Measurements from ENCODE around the gene GCK.

GCK gene

GRCh38 chr7:44114586-44115310 is 74.5 kb downstream of the GCK start:
- no peak for DNase-seq

- DNase-seq = no peak
These were observed 75.4 kb downstream of the GCK start for GRCh38 chr7:44113764-44114354.

DNA sequence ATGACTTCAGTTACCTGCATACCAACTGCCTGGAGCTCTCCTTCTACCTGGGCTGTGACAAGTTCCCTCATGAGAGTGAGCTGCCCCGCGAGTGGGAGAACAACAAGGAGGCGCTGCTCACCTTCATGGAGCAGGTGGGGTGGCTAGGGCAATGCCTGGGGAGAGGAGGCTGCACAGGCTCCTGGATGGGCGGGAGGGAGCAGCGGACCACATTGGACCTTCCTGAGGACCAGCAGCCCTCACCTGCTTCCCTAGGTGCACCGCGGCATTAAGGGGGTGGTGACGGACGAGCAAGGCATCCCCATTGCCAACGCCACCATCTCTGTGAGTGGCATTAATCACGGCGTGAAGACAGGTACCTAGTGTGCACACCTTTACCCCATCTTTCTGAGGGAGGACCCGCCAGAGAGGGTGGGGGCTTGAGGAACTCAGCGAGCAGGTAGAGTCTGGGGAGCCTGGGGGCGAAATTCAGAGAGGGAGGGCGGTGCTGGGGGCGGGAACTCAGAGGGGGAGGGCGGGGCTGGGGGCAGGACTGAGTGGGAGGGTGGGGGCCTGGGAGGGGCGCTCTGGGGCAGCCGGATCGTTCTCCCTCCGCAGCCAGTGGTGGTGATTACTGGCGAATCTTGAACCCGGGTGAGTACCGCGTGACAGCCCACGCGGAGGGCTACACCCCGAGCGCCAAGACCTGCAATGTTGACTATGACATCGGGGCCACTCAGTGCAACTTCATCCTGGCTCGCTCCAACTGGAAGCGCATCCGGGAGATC is 76.1 kb downstream of the GCK start:
- DNase-seq = no peak

DNA sequence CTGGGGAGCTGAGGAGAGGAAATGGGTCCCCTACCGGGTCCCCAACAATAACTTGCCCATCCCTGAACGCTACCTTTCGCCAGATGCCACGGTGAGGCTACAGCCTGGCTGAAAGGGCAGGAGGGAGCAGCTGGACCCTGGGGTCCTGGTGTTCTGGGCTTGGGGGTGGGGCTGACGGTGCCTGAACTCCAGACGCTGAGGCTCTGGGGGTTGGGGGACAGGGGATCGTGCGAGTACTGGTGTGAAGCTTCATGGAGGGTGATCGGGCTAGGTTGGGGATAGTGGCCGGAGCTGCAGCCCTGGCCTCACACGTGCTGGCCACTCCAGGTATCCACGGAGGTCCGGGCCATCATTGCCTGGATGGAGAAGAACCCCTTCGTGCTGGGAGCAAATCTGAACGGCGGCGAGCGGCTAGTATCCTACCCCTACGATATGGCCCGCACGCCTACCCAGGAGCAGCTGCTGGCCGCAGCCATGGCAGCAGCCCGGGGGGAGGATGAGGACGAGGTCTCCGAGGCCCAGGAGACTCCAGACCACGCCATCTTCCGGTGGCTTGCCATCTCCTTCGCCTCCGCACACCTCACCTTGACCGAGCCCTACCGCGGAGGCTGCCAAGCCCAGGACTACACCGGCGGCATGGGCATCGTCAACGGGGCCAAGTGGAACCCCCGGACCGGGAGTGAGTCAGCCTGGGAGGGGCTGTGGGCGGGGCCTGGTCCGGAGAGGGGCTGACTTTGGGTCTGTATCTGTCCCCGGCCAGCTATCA is 76.8 kb downstream of the GCK start:
- no peak for DNase-seq

GRCh38 chr7:44111761-44112160 is 77.5 kb downstream of the GCK start:
- no peak for DNase-seq

DNA sequence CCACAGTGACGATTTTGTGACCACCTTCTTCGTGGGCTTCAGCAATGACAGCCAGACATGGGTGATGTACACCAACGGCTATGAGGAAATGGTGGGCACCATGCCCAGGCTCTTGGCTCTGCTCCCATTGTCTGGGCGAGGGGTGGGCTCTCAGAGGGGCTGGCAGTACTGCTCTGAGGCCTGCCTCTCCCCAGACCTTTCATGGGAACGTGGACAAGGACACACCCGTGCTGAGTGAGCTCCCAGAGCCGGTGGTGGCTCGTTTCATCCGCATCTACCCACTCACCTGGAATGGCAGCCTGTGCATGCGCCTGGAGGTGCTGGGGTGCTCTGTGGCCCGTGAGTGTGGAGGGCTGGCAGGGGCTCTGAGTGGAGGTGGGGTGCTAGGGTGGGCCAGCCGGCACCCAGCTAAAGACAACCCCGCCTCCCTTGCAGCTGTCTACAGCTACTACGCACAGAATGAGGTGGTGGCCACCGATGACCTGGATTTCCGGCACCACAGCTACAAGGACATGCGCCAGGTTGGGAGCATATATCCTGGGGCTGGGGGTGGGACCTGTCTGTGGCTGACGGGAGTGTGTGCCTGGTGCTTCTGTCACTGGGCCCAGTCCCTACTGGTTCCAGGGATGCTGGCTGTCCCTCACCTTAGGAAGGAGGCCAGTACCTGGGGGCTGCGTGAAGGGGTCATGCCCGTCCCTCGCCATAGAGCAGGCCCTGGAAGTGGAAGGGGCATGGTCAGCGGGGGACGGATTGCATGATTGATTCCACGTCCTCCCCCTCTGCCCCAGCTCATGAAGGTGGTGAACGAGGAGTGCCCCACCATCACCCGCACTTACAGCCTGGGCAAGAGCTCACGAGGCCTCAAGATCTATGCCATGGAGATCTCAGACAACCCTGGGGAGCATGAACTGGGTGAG is 78.3 kb downstream of the GCK start:
- no peak for DNase-seq

- DNase-seq = no peak
These were observed 79.2 kb downstream of the GCK start for GRCh38 chr7:44109991-44110390.

DNA sequence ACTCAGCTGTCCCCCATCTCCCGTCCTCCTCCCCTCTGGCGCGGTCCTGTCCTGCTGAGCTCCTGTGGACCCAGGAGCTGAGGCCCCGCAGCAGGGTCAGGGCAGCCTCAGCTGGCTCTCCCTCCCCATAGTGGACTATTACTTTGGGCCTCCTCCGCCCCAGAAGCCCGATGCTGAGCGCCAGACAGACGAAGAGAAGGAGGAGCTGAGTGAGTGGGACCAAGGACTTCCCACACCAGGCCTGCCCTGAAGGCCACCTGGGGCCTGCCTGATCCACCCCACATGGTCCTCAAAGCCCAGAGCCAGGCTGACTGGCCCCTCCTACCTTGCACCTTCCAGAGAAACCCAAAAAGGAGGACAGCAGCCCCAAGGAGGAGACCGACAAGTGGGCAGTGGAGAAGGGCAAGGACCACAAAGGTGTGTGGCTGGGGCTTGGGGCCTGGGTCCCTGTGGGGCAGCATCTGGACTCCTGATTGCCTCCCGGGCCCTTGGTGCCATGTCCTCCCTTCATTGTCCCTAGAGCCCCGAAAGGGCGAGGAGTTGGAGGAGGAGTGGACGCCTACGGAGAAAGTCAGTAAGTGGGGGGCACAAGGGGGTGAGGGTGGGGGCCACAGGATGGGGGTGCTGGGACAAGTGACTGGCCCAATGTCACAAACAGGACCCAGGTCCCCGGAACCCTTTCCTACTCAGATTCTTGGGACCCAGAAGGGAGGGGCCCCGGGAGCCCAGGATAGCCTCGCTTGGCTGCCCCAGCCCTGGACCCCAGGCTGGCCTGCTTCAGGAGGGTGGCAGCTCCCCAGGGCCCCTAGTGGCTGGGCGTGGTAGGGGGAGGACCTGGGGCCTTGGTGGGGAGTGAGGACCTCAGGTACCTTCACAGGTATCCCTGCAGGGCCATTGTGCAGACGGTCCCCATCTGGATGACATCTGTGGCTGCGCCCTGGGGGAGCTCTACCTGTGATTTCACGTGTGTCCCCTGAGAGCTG is 80.2 kb downstream of the GCK start:
- no peak for DNase-seq

DNA sequence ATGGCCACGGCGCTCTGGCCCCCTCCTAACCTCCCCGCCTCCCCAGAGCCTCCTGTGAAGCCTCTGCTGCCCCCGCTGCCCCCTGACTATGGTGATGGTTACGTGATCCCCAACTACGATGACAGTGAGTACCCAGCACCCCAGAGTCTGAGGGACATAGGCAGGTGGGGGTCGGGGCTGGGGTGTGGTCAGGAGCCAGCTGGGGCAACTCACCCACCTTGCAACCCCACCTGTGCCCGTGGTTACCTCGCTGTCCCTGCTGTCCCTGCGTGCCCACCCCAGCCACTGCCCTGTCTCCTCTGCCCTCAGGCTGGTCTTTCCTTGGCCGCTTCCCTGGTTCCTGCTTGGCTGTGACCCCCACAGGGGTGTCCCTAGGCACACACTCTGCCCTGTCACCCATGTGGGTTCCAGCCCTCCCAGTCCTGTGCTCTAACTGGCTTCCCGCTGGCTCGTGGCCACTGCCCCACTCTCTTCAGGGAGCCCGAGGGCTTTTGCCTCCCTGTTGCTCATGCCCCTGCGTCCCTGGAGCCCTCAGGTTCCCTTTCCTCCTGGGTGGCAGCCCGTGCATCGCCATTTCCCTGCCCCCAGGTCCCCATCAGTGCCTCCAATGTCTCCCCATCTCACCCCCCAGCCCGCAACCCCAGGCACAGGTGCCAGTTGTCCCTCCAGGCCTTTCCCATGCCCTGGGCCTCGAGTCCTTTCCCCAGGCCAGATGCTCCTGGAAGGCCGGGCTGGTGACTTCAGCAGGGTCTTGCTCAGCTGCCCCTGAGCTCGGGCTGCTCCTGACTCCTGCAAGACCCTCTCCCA is 81.1 kb downstream of the GCK start:
- no peak for DNase-seq

DNA sequence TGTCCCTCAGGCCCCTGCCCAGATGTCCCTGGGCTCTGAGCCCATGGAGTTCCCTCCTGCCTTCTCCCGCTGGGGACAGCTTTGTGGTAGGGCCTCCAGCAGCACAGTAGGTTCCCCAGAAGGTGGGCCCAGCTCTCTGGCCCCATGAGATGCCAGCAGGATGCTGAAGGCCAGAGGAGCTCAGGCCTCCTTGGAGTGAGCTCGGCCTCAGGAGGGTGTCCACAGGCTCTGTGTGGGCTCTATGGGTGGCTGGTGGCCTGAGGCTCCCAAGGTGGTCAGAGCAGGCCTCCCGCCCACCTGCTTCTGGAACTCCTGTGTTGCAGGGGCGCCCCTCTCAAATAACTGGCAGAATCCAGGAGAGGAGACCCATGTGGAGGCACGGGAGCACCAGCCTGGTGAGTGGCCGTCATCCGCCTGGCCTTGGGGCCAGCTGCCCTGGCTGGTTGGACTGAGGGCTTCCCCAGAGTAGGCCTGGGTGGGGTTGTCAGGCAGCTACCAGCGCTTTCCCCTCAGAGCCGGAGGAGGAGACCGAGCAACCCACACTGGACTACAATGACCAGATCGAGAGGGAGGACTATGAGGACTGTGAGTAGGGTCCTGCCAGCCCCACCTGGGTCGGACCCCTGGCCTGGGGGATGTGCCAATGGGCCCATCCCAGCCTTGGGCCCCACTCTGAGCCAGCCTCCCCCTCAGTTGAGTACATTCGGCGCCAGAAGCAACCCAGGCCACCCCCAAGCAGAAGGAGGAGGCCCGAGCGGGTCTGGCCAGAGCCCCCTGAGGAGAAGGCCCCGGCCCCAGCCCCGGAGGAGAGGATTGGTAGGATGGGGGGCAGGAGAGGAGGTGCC is 81.9 kb downstream of the GCK start:
- no peak for DNase-seq

DNA sequence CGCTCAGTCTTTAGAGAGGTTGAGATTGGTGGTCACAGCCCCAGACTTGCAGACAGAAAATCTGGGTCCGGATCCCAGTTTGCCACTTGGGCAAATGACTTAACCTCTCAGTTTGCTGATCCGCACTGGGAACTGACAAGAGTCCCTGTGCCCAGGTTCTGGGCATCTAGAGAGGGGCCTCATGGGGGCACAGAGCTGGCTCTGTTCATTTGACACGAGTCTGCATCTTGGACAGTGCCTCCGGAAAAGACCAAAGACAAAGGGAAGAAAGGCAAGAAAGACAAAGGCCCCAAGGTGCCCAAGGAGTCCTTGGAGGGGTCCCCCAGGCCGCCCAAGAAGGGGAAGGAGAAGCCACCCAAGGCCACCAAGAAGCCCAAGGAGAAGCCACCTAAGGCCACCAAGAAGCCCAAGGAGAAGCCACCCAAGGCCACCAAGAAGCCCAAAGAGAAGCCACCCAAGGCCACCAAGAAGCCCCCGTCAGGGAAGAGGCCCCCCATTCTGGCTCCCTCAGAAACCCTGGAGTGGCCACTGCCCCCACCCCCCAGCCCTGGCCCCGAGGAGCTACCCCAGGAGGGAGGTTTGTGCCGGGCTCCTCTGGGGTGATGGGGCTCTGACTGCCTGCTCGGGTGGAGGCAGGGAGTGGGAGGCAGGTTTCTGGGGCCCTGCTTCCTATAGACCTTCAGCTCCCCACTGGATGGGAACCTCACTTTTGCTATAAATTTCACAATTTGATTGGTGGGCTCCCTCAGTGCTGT is 82.8 kb downstream of the GCK start:
- no peak for DNase-seq

DNA sequence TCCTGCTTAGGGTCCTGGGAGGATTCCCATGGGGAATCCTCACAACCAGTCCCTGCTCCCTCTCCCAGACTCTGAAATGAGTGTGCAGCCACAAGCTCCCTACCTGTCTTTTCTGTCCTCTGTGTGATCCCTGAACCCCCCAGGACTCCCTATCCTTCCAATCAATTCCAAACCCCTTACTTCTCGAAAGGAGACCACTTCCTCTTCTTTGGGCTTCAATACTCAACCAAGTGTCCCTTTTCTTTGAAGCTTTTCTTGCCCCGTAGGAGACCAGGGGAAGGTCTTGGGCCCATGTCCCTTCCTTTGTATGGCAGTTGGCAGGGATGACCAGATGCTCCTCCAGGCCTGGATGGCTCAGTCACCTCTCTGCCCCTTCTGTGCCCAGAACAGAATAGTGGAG is 83.4 kb downstream of the GCK start:
- DNase-seq = no peak

- DNase-seq = no peak
These were observed 84.1 kb downstream of the GCK start for GRCh38 chr7:44104860-44105771.

- peak; percentile 44 to 50 for DNase-seq
These were observed 85.0 kb downstream of the GCK start, which contains the start of gene AEBP1 for GRCh38 chr7:44103923-44104859. AEBP1 (plus strand) TSS chr7:44104345; CDS start chr7:44104666, 321 bp downstream.

- no peak for DNase-seq
These were observed 85.7 kb downstream of the GCK start for GRCh38 chr7:44103566-44103922.
